NB4 (cell line): ENCODE data around the gene ERCC8.

Source experiments
- DNase-seq: peaks from one replicate; pipeline ENCODE4 v3.0.0; 2010; ENCODE audit warnings: low read depth
- H3K4me3 ChIP-seq: one replicate; pipeline ENCODE4 v1.5.1; 2011; ENCODE audit warnings: mild to moderate bottlenecking, low read depth, low read length, moderate library complexity
- CTCF ChIP-seq: IDR thresholded peaks from one replicate; pipeline ENCODE4 v1.5.1; 2012; ENCODE audit warnings: low read depth, low read length
- MAX ChIP-seq: IDR thresholded peaks from 2 replicates; pipeline ENCODE4 v1.6.1; 2011; ENCODE audit warnings: low read depth, low read length
- MYC ChIP-seq: IDR thresholded peaks from 2 replicates; pipeline ENCODE4 v1.6.1; 2011; ENCODE audit warnings: low read depth, low read length
- POLR2A ChIP-seq: IDR thresholded peaks from 2 replicates; pipeline ENCODE4 v1.6.1; 2011; ENCODE audit warnings: mild to moderate bottlenecking; ENCODE audit not compliant: insufficient read length; ENCODE audit errors: extremely low read depth

ERCC8 gene

GRCh38 chr5:60916646-60917045 lies 28.2 kb downstream of the ERCC8 start:
- no peak for DNase-seq
- no peak overlapping the region for H3K4me3 ChIP-seq
- TF ChIP-seq POLR2A (no peak), MAX (no peak), MYC (no peak), CTCF (no peak)

GRCh38 chr5:60903356-60903755 lies 41.5 kb downstream of the ERCC8 start:
- no peak overlapping the region for H3K4me3 ChIP-seq
- DNase-seq, result no peak
- no peak for TF ChIP-seq POLR2A

DNA sequence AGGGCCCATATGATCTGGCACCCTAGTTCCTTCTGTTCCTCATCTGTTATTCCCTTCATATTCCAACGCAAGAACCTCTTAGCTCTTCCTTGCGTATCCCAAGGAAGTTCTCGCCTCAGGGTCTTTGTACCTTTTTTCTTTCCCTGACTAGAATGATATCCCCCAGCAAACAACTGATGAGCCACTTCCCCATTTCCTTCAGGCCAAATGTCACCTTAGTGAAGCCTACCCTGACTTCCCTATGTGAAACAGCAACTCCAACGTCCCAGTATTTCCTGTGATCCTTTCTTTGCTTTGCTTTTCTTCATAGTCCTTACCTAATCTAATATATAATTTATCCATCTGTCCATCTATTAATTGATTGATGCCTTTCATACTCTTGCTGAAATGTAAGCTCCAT lies 47.9 kb downstream of the ERCC8 start:
- H3K4me3 ChIP-seq, result no peak overlapping the region
- DNase-seq, result no peak
- no peak for TF ChIP-seq POLR2A
- no peak for TF ChIP-seq MAX
- no peak for TF ChIP-seq CTCF
- TF ChIP-seq MYC, result no peak

GRCh38 chr5:60893521-60893920 lies 51.3 kb downstream of the ERCC8 start:
- DNase-seq, result no peak
- TF ChIP-seq MAX (no peak), CTCF (no peak), POLR2A (no peak), MYC (no peak)
- no peak overlapping the region for H3K4me3 ChIP-seq

DNA sequence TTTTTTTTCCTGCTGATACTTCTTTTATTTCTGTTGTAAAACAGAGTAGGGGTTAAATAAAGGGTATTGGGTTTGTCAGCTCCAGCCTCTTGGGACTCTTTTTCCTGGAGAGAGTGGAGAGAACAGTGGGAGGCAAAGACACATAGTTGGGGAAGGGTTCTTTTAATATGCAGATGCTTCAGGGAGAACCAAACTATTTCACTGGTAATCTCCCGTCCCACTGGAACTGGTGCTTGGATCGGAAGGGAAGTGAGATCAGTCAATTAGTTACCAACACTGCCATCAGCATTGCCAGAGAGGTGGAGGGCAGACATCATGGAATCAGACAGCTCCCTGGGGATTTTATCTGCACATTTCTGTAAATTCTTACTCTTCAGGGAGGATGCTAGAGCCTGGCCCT lies 53.2 kb downstream of the ERCC8 start:
- TF ChIP-seq MYC, result no peak
- no peak for TF ChIP-seq POLR2A
- no peak for TF ChIP-seq MAX
- no peak for TF ChIP-seq CTCF
- H3K4me3 ChIP-seq, result no peak overlapping the region
- DNase-seq, result peak; percentile 4

DNA sequence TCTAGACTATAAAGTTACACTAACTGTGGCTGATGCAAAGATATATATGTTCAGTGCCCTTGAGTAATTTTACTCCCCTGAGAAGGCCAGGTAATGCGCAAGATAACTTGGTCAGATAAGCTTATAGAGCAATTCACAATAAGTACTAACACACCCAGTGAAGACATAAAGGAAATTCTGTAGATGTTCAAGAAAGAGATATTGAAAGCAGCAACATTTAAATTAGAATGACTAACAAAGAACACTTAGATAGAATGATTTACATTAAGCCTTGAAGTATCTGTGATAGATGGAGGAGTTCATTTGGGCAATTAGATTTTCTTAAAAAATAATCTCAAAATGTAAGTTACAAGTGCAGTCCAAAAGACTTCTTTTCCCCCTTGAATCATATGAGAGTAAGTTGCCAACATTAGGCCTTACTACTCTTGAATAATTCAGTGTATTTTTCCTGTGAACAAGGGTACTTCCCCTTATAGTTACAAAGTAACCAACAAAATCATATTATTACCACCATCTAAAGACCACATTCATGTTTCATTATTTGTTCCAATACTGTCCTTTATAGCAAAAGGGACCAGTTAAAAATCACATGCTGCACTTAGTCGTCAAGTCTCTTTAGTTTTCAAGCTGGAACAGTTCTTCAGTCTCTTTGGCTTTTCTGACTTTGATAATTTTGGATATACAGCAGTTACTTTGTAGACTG lies 56.4 kb downstream of the ERCC8 start:
- DNase-seq, result no peak
- no peak for TF ChIP-seq POLR2A
- no peak for TF ChIP-seq MYC
- TF ChIP-seq CTCF, result no peak
- TF ChIP-seq MAX, result no peak
- H3K4me3 ChIP-seq, result no peak overlapping the region
